GM12878 (cell line): ENCODE measurements around the gene PCP2. TPM values are rescaled to one million over a fixed set of nuclear protein-coding genes. Genes with fewer than 3 reads are reported as not detected.

Experiments used
- ATAC-seq: fragments of 200-7000 bp; cut with Tn5 transposase; 3 replicates; pipeline ENCODE4 v1.9.1; 2020; ENCODE audit warnings: mild to moderate bottlenecking, moderate library complexity
- BruUV-seq: library from RNA; stranded (reverse); fragments of 400-500 nt; replicated peaks from 2 replicates; lab custom pipeline; 2021; lab: Mats Ljungman, UMichigan
- CTCF ChIA-PET: fragments of 300-600 bp; sonication (Branson Sonifier 250); formaldehyde crosslinking; extraction: SDS; loops from one replicate; lab custom pipeline; 2021; ENCODE audit warnings: inconsistent platforms; lab: Yijun Ruan, JAX
- POLR2A ChIA-PET: fragments of 350-600 bp; formaldehyde crosslinking; extraction: SDS; loops from one replicate; lab custom pipeline; 2021; ENCODE audit warnings: inconsistent platforms; lab: Charles Lee
- RAD21 ChIA-PET: fragments of 300-600 bp; sonication (Branson Sonifier 250); formaldehyde crosslinking; loops from one replicate; lab custom pipeline; 2023; ENCODE audit warnings: antibody characterized with exemption; ENCODE audit not compliant: unreplicated experiment; lab: Charles Lee
- SMC1A ChIA-PET: fragments of 300-600 bp; sonication (Branson Sonifier 250); formaldehyde crosslinking; loops from one replicate; lab custom pipeline; 2023; ENCODE audit not compliant: unreplicated experiment, uncharacterized antibody; lab: Charles Lee
- DNase-seq: peaks from one replicate; pipeline ENCODE4 v3.0.0-alpha.2; 2011; ENCODE audit warnings: low read depth, low spot score
- FAIRE-seq: peaks from 3 replicates; lab custom pipeline; 2011; peaks lifted over from hg19 to GRCh38; lab: Jason Lieb, UNC
- H2AFZ ChIP-seq: 2 replicates; pipeline ENCODE4 v1.6.0; 2011; ENCODE audit warnings: low read depth, low read length, control low read depth; ENCODE audit not compliant: control insufficient read depth
- H3K27ac ChIP-seq: 2 replicates; pipeline ENCODE4 v1.5.1; 2011; ENCODE audit warnings: control low read depth; ENCODE audit not compliant: control insufficient read depth, insufficient read depth
- H3K27me3 ChIP-seq, 2 experiments: replicated peaks in 1 of 2; 2 replicates each; pipeline versions ENCODE4 v1.6.0 to v1.6.1; 2011; ENCODE audit warnings: low read length in 1 of 2; ENCODE audit not compliant: control insufficient read depth in 2 of 2, insufficient read depth in 2 of 2
- H3K36me3 ChIP-seq, 2 experiments: 2 replicates each; pipeline ENCODE4 v1.5.1; 2011; ENCODE audit warnings: low read length in 1 of 2; ENCODE audit not compliant: control insufficient read depth in 2 of 2, insufficient read depth in 2 of 2
- H3K4me1 ChIP-seq: 2 replicates; pipeline ENCODE4 v1.6.1; 2011; ENCODE audit warnings: mild to moderate bottlenecking, low read length, moderate library complexity, mixed read lengths; ENCODE audit not compliant: control insufficient read depth, insufficient read depth
- H3K4me2 ChIP-seq: 2 replicates; pipeline ENCODE4 v1.6.0; 2011; ENCODE audit warnings: control low read depth; ENCODE audit not compliant: control insufficient read depth, insufficient read depth
- H3K4me3 ChIP-seq: fragments of 200-600 bp; sonication (generic); 2 replicates; pipeline ENCODE4 v1.5.1; 2016
- H3K79me2 ChIP-seq: 2 replicates; pipeline ENCODE4 v1.6.0; 2011; ENCODE audit warnings: low read length; ENCODE audit not compliant: control insufficient read depth, insufficient read depth
- H3K9ac ChIP-seq: 2 replicates; pipeline ENCODE4 v1.8.0; 2011; ENCODE audit warnings: low read length, control low read depth, mixed read lengths; ENCODE audit not compliant: control insufficient read depth, insufficient read depth
- H3K9me3 ChIP-seq: replicated peaks from 3 replicates; pipeline ENCODE4 v1.5.1; 2011; ENCODE audit warnings: mild to moderate bottlenecking, low read length; ENCODE audit not compliant: control insufficient read depth, insufficient read depth
- H4K20me1 ChIP-seq: 2 replicates; pipeline ENCODE4 v1.6.0; 2011; ENCODE audit not compliant: control insufficient read depth, insufficient read depth
- CBX5 ChIP-seq: sonication (generic); IDR thresholded peaks from 2 replicates; pipeline ENCODE4 v1.6.1; 2016; ENCODE audit warnings: low read depth, moderate library complexity, mild to moderate bottlenecking, inconsistent platforms
- CEBPB ChIP-seq, 2 experiments: fragments of 150-350 bp in 1 of 2; IDR thresholded peaks; 2 replicates each; pipeline ENCODE4 v1.6.1; 2012 to 2014; ENCODE audit warnings: low read depth in 2 of 2, low read length in 2 of 2, borderline replicate concordance in 1 of 2, inconsistent platforms in 1 of 2
- EP300 ChIP-seq, 2 experiments: fragments of 150-350 bp in 1 of 2; IDR thresholded peaks; 2 replicates each; pipeline ENCODE4 v1.6.1; 2011 to 2012; ENCODE audit warnings: low read depth in 2 of 2, low read length in 2 of 2, borderline replicate concordance in 1 of 2, improper control_type of control experiment in 1 of 2, inconsistent platforms in 1 of 2; ENCODE audit not compliant: control insufficient read depth in 1 of 2
- ESRRA ChIP-seq: IDR thresholded peaks from 2 replicates; pipeline ENCODE4 v1.6.1; 2012; ENCODE audit warnings: mild to moderate bottlenecking, low read length, improper control_type of control experiment
- FOXK2 ChIP-seq: fragments of 450-650 bp; IDR thresholded peaks from 2 replicates; pipeline ENCODE4 v1.6.1; 2017; ENCODE audit warnings: mild to moderate bottlenecking, moderate library complexity
- MEF2A ChIP-seq: IDR thresholded peaks from 2 replicates; pipeline ENCODE4 v1.6.1; 2011; ENCODE audit warnings: low read depth, mild to moderate bottlenecking, low read length, moderate library complexity; ENCODE audit not compliant: insufficient read depth
- RUNX3 ChIP-seq: IDR thresholded peaks from 2 replicates; pipeline ENCODE4 v1.6.1; 2012; ENCODE audit warnings: low read length, inconsistent platforms
- SIN3A ChIP-seq: IDR thresholded peaks from 2 replicates; pipeline ENCODE4 v1.6.1; 2012; ENCODE audit warnings: low read depth, low read length, improper control_type of control experiment
- STAT1 ChIP-seq: fragments of 450-650 bp; conservative IDR thresholded peaks from 2 replicates; pipeline ENCODE4 v1.6.1; 2014; ENCODE audit warnings: antibody characterized with exemption, mild to moderate bottlenecking
- TARDBP ChIP-seq: IDR thresholded peaks from 2 replicates; pipeline ENCODE4 v1.6.1; 2016; ENCODE audit warnings: borderline replicate concordance
- TCF3 ChIP-seq: IDR thresholded peaks from 2 replicates; pipeline ENCODE4 v1.6.1; 2012; ENCODE audit warnings: low read depth, mild to moderate bottlenecking, low read length, borderline replicate concordance; ENCODE audit not compliant: insufficient read depth
- USF1 ChIP-seq: IDR thresholded peaks from 2 replicates; pipeline ENCODE4 v1.6.1; 2011; ENCODE audit warnings: borderline replicate concordance, low read depth, mild to moderate bottlenecking, moderate library complexity, mixed read lengths, low read length; ENCODE audit not compliant: insufficient read depth; ENCODE audit errors: extremely low read length
- ZNF217 ChIP-seq: fragments of 450-650 bp; IDR thresholded peaks from 2 replicates; pipeline ENCODE4 v1.6.1; 2017; ENCODE audit warnings: antibody characterized with exemption, mild to moderate bottlenecking
- ZNF24 ChIP-seq: fragments of 450-650 bp; IDR thresholded peaks from 2 replicates; pipeline ENCODE4 v1.6.1; 2017; ENCODE audit warnings: antibody characterized with exemption, mild to moderate bottlenecking
- WGBS: methylation state at CpG from one replicate; pipeline ENCODE4 v1.1.6; 2016; ENCODE audit warnings: low lambda C conversion rate; ENCODE audit not compliant: insufficient replicate concordance, insufficient coverage; ENCODE audit errors: missing lambda C conversion rate; 5-methylcytosine and 5-hydroxymethylcytosine counted together
- in situ Hi-C: fragments of 300-500 bp; cut with MboI; formaldehyde crosslinking; loops from 9 replicates; pipeline ENCODE4 v1.14.3; 2018; ENCODE audit warnings: mixed read lengths
- intact Hi-C: fragments of 100-400 bp; cut with micrococcal nuclease; formaldehyde crosslinking; loops from one replicate; pipeline ENCODE4 v1.14.2; 2022; ENCODE audit not compliant: unreplicated experiment
- polyA plus RNA-seq, 11 experiments: library from polyadenylated mRNA; depleted of rRNA in 4 of 11; unstranded in 6 of 11; stranded (reverse) in 5 of 11; fragments of >200 nt; fragmentation: Nextera tagmentation in 4 of 11; fragmentation: Illumina TruSeq in 1 of 11; extraction: Ambion mirVana in 4 of 11; extraction: Trizol in 1 of 11; gene quantifications; 1 replicate in 1 of 11; 2 replicates in 10 of 11; pipeline versions ENCODE4 v1.2.1 to v1.2.3, GENCODE V29; 2011 to 2016; ENCODE audit warnings: inconsistent platforms in 2 of 11, missing spikeins in 2 of 11, low read depth in 1 of 11
- total RNA-seq, 4 experiments: library from RNA; depleted of rRNA in 3 of 4; stranded (reverse); fragments of >200 nt in 3 of 4; fragmentation: Illumina TruSeq in 1 of 4; extraction: Trizol in 1 of 4; gene quantifications; 2 replicates each; pipeline versions ENCODE4 v1.2.1 to v1.2.3, GENCODE V29; 2013 to 2021

PCP2 gene
- total and polyA plus RNA-seq, 10 of the 15 experiments (the other 5 are each of a cell fraction or from before 2014, with no cell fraction given): 0.10 to 0.62 (median 0.31) TPM; not detected in 5

GRCh38 chr19:7669641-7670040, 36.1 kb upstream of the PCP2 start:
- Histone ChIP-seq H3K4me2 (no peak overlapping the region), H3K4me3 (no peak overlapping the region), H3K4me1 (no peaks in the 10 kb centered on the region), H3K9ac (no peak overlapping the region), H3K9me3 (no peaks in the 10 kb centered on the region), H3K79me2 (no peaks in the 10 kb centered on the region), H3K36me3 (no peaks in the 10 kb centered on the region), H2AFZ (no peak overlapping the region), H3K27ac (no peak overlapping the region), H4K20me1 (no peaks in the 10 kb centered on the region), H3K27me3 (peaks cover 4 to 7% of the 10 kb centered on the region in 2 experiments; a peak in 3 of 4 replicates)
- RAD21 ChIA-PET: no interaction called here
- CTCF ChIA-PET: interaction anchor here (0.6 to 1.8 kb wide), 4 partner anchors 11 to 567 kb away, joined by 3 to 6 read pairs (median 3); partner anchors contain the start of gene TRAPPC5
- intact Hi-C loops: loop anchor here (10.0 kb wide), 1 partner anchor 285 kb away; no protein-coding TSS in a partner anchor
- DNase-seq (no peak), ATAC-seq (no peak), FAIRE-seq (no peak)
- TF ChIP-seq USF1 (no peak), CEBPB (IDR thresholded peaks at IDR 0.05; ENCODE audit: borderline replicate concordance in 1 of 2, low read depth in 2 of 2, low read length in 2 of 2) (no peak), SIN3A (no peak), MEF2A (no peak)
- 34% methylated on average over 9 of the region's 9 CpGs for WGBS
- POLR2A ChIA-PET: no interaction called here
- BruUV-seq: no TSS peak
- SMC1A ChIA-PET: interaction anchor here (0.6 to 0.7 kb wide), 2 partner anchors 12 to 597 kb away, joined by 3 read pairs; no protein-coding TSS in a partner anchor
- in situ Hi-C loops: no loop called here

GRCh38 chr19:7668842-7669241, 35.3 kb upstream of the PCP2 start, which contains the start of gene RETN:
TSS of gene RETN (plus strand) at chr19:7669049. CDS start at chr19:7669327, 278 bp downstream.
- peaks cover 4 to 7% of the 10 kb centered on the region in 2 experiments; a peak in 3 of 4 replicates for H3K27me3 ChIP-seq
- H4K20me1 ChIP-seq: no peaks in the 10 kb centered on the region
- ChIA-PET CTCF (interaction anchor here (1.0 to 1.8 kb wide), 3 partner anchors 12 to 132 kb away, joined by 3 to 6 read pairs (median 3); partner anchors contain the start of gene TRAPPC5), RAD21 (no interaction called here), SMC1A (no interaction called here), POLR2A (interaction anchor here (0.6 kb wide), 1 partner anchor 300 kb away, joined by 3 read pairs; no protein-coding TSS in a partner anchor)
- intact Hi-C loops (no loop called here), in situ Hi-C loops (no loop called here)
- BruUV-seq: no TSS peak
- H3K9me3 ChIP-seq: no peaks in the 10 kb centered on the region
- H3K4me3 ChIP-seq: no peak within 1 kb of the TSS
- H3K79me2 ChIP-seq: no peaks in the 10 kb centered on the region
- WGBS: 23% methylated on average over 9 of the region's 9 CpGs
- H3K4me2 ChIP-seq: no peak within 1 kb of the TSS
- no peak within 1 kb of the TSS for H3K27ac ChIP-seq
- no peak within 1 kb of the TSS for H3K9ac ChIP-seq
- ATAC-seq (no peak), FAIRE-seq (no peak), DNase-seq (no peak)
- no peaks in the 10 kb centered on the region for H3K36me3 ChIP-seq
- H2AFZ ChIP-seq: no peak within 1 kb of the TSS
- H3K4me1 ChIP-seq: no peaks in the 10 kb centered on the region
- TF ChIP-seq STAT1: no peak
- no peak for TF ChIP-seq RUNX3
- TF ChIP-seq ZNF24: no peak
- no peak for TF ChIP-seq FOXK2
- no peak for TF ChIP-seq TARDBP
- no peak for TF ChIP-seq ZNF217
- TF ChIP-seq ESRRA: no peak
- no peak for TF ChIP-seq TCF3
- no peak for TF ChIP-seq EP300 (IDR thresholded peaks at IDR 0.05; ENCODE audit: borderline replicate concordance in 1 of 2, control insufficient read depth in 1 of 2, low read depth in 2 of 2, low read length in 2 of 2)
- TF ChIP-seq CBX5: no peak
